Measurements from ENCODE around the gene HNRNPAB. TPM values are rescaled to one million over a fixed set of nuclear protein-coding genes. Genes with fewer than 3 reads are reported as not detected.

The HNRNPAB gene
- total and polyA plus RNA-seq, 2 donors = 46.3 to 109 TPM

- Histone ChIP-seq H3K36me3 (ENCODE audit: insufficient read depth) (peaks cover 12% of the 10 kb centered on the region), H3K4me1 (ENCODE audit: insufficient read depth) (no peaks in the 10 kb centered on the region), H3K4me3 (ENCODE audit: low read depth, low read length) (no peak overlapping the region), H3K27ac (ENCODE audit: low read depth) (no peak overlapping the region)
- WGBS = 66% methylated on average over 8 of the region's 8 CpGs
- no peak for DNase-seq (ENCODE audit: extremely low spot score)
Measured at GRCh38 chr5:178211095-178212048, 7.0 kb downstream of the HNRNPAB start.

GRCh38 chr5:178212241-178213002, 8.1 kb downstream of the HNRNPAB start:
- peaks cover 12% of the 10 kb centered on the region for H3K36me3 ChIP-seq (ENCODE audit: insufficient read depth)

GRCh38 chr5:178213003-178213461, 8.7 kb downstream of the HNRNPAB start:
- Histone ChIP-seq H3K36me3 (ENCODE audit: insufficient read depth) (peaks cover 12% of the 10 kb centered on the region), H3K4me3 (ENCODE audit: low read depth, low read length) (no peak overlapping the region), H3K27ac (ENCODE audit: low read depth) (no peak overlapping the region), H3K4me1 (ENCODE audit: insufficient read depth) (no peaks in the 10 kb centered on the region)
- DNase-seq (ENCODE audit: extremely low spot score) = no peak
- WGBS = 66% methylated on average over 4 of the region's 4 CpGs

More at GRCh38 chr5:178212241-178213002, 8.1 kb downstream of the HNRNPAB start:
- no peaks in the 10 kb centered on the region for H3K4me1 ChIP-seq (ENCODE audit: insufficient read depth)
- H3K4me3 ChIP-seq (ENCODE audit: low read depth, low read length) = no peak overlapping the region
- no peak overlapping the region for H3K27ac ChIP-seq (ENCODE audit: low read depth)
- WGBS = 90% methylated on average over 3 of the region's 3 CpGs
- DNase-seq (ENCODE audit: extremely low spot score) = no peak

GRCh38 chr5:178213748-178214151, 9.4 kb downstream of the HNRNPAB start:
- Histone ChIP-seq H3K27ac (ENCODE audit: low read depth) (no peak overlapping the region), H3K4me1 (ENCODE audit: insufficient read depth) (no peaks in the 10 kb centered on the region), H3K4me3 (ENCODE audit: low read depth, low read length) (no peak overlapping the region), H3K36me3 (ENCODE audit: insufficient read depth) (peaks cover 12% of the 10 kb centered on the region)
- no peak for DNase-seq (ENCODE audit: extremely low spot score)
- WGBS = 70% methylated on average over 8 of the region's 8 CpGs

- WGBS = 93% methylated on average over 6 of the region's 6 CpGs
Measured at GRCh38 chr5:178214160-178214803, 9.9 kb downstream of the HNRNPAB start.

GRCh38 chr5:178215280-178216002, 11.1 kb downstream of the HNRNPAB start:
- DNase-seq (ENCODE audit: extremely low spot score) = no peak
- Histone ChIP-seq H3K4me3 (ENCODE audit: low read depth, low read length) (no peak overlapping the region), H3K36me3 (ENCODE audit: insufficient read depth) (peaks cover 8% of the 10 kb centered on the region), H3K27ac (ENCODE audit: low read depth) (no peak overlapping the region), H3K4me1 (ENCODE audit: insufficient read depth) (no peaks in the 10 kb centered on the region)
- WGBS = 78% methylated on average over 13 of the region's 13 CpGs

More at GRCh38 chr5:178214160-178214803, 9.9 kb downstream of the HNRNPAB start:
- H3K4me1 ChIP-seq (ENCODE audit: insufficient read depth) = no peaks in the 10 kb centered on the region
- no peak overlapping the region for H3K27ac ChIP-seq (ENCODE audit: low read depth)
- peaks cover 12% of the 10 kb centered on the region for H3K36me3 ChIP-seq (ENCODE audit: insufficient read depth)
- H3K4me3 ChIP-seq (ENCODE audit: low read depth, low read length) = no peak overlapping the region
- DNase-seq (ENCODE audit: extremely low spot score) = no peak

- Histone ChIP-seq H3K4me3 (ENCODE audit: low read depth, low read length) (no peak overlapping the region), H3K4me1 (ENCODE audit: insufficient read depth) (no peaks in the 10 kb centered on the region), H3K27ac (ENCODE audit: low read depth) (no peak overlapping the region), H3K36me3 (ENCODE audit: insufficient read depth) (peaks cover 5% of the 10 kb centered on the region)
- WGBS = 90% methylated on average over 5 of the region's 5 CpGs
- DNase-seq (ENCODE audit: extremely low spot score) = no peak
Measured at GRCh38 chr5:178216088-178216534, 11.8 kb downstream of the HNRNPAB start.

GRCh38 chr5:178216779-178217178, 12.4 kb downstream of the HNRNPAB start:
- H3K4me3 ChIP-seq (ENCODE audit: low read depth, low read length) = no peak overlapping the region
- H3K36me3 ChIP-seq (ENCODE audit: insufficient read depth) = peaks cover 2% of the 10 kb centered on the region
- H3K27ac ChIP-seq (ENCODE audit: low read depth) = no peak overlapping the region
- no peak for DNase-seq (ENCODE audit: extremely low spot score)
- WGBS = 95% methylated on average over 3 of the region's 3 CpGs
- H3K4me1 ChIP-seq (ENCODE audit: insufficient read depth) = no peaks in the 10 kb centered on the region

- Histone ChIP-seq H3K4me3 (ENCODE audit: low read depth, low read length) (no peak overlapping the region), H3K4me1 (ENCODE audit: insufficient read depth) (no peaks in the 10 kb centered on the region), H3K36me3 (ENCODE audit: insufficient read depth) (peaks cover 2% of the 10 kb centered on the region), H3K27ac (ENCODE audit: low read depth) (no peak overlapping the region)
- 88% methylated on average over 5 of the region's 5 CpGs for WGBS
- DNase-seq (ENCODE audit: extremely low spot score) = no peak
Measured at GRCh38 chr5:178218237-178218776, 14.0 kb downstream of the HNRNPAB start.

GRCh38 chr5:178218827-178219226, 14.5 kb downstream of the HNRNPAB start:
- Histone ChIP-seq H3K4me1 (ENCODE audit: insufficient read depth) (no peaks in the 10 kb centered on the region), H3K4me3 (ENCODE audit: low read depth, low read length) (no peak overlapping the region), H3K36me3 (ENCODE audit: insufficient read depth) (peaks cover 2% of the 10 kb centered on the region), H3K27ac (ENCODE audit: low read depth) (no peak overlapping the region)
- no peak for DNase-seq (ENCODE audit: extremely low spot score)
- WGBS = 65% methylated on average over 3 of the region's 3 CpGs

- Histone ChIP-seq H3K27ac (ENCODE audit: low read depth) (no peak overlapping the region), H3K36me3 (ENCODE audit: insufficient read depth) (no peaks in the 10 kb centered on the region), H3K4me1 (ENCODE audit: insufficient read depth) (no peaks in the 10 kb centered on the region), H3K4me3 (ENCODE audit: low read depth, low read length) (no peak overlapping the region)
- DNase-seq (ENCODE audit: extremely low spot score) = no peak
- WGBS = 77% methylated on average over 3 of the region's 3 CpGs
Measured at GRCh38 chr5:178221282-178221681, 16.9 kb downstream of the HNRNPAB start.

GRCh38 chr5:178221853-178222252, 17.5 kb downstream of the HNRNPAB start:
- Histone ChIP-seq H3K27ac (ENCODE audit: low read depth) (no peak overlapping the region), H3K4me1 (ENCODE audit: insufficient read depth) (no peaks in the 10 kb centered on the region), H3K36me3 (ENCODE audit: insufficient read depth) (no peaks in the 10 kb centered on the region), H3K4me3 (ENCODE audit: low read depth, low read length) (no peak overlapping the region)
- DNase-seq (ENCODE audit: extremely low spot score) = no peak
- WGBS = 77% methylated on average over 5 of the region's 5 CpGs
